ENCODE measurements around the gene DOK6.

Gene DOK6

GRCh38 chr18:69408522-69408921, 7.8 kb downstream of the DOK6 start:
- no peak for TF ChIP-seq REST (IDR thresholded peaks at IDR 0.05; ENCODE audit: insufficient read depth in 1 of 2, low read depth in 2 of 2, low read length in 2 of 2)

- no peak for TF ChIP-seq TAF1 (IDR thresholded peaks at IDR 0.05; ENCODE audit: borderline replicate concordance, insufficient read depth, low read length)
- no peak for TF ChIP-seq SIN3A (IDR thresholded peaks at IDR 0.05; ENCODE audit: borderline replicate concordance, insufficient read depth, low read length)
- no peak for TF ChIP-seq POLR2AphosphoS5 (IDR thresholded peaks at IDR 0.05; ENCODE audit: low read depth, low read length)
- TF ChIP-seq REST (IDR thresholded peaks at IDR 0.05; ENCODE audit: insufficient read depth in 1 of 2, low read depth in 2 of 2, low read length in 2 of 2): no peak
Observed at GRCh38 chr18:69411199-69411598, 10.5 kb downstream of the DOK6 start.

- TF ChIP-seq FOXP2 (optimal IDR thresholded peaks at IDR 0.05; ENCODE audit: borderline replicate concordance, extremely low read depth, extremely low read length, insufficient read depth) (no peak), REST (IDR thresholded peaks at IDR 0.05; ENCODE audit: insufficient read depth in 1 of 2, low read depth in 2 of 2, low read length in 2 of 2) (no peak), SIN3A (IDR thresholded peaks at IDR 0.05; ENCODE audit: borderline replicate concordance, insufficient read depth, low read length) (no peak), TAF1 (IDR thresholded peaks at IDR 0.05; ENCODE audit: borderline replicate concordance, insufficient read depth, low read length) (no peak), POLR2AphosphoS5 (IDR thresholded peaks at IDR 0.05; ENCODE audit: low read depth, low read length) (no peak)
Observed at GRCh38 chr18:69414184-69414583, 13.5 kb downstream of the DOK6 start.

GRCh38 chr18:69432847-69433246, 32.2 kb downstream of the DOK6 start:
- TF ChIP-seq POLR2AphosphoS5 (IDR thresholded peaks at IDR 0.05; ENCODE audit: low read depth, low read length): no peak
- TF ChIP-seq TAF1 (IDR thresholded peaks at IDR 0.05; ENCODE audit: borderline replicate concordance, insufficient read depth, low read length): no peak
- no peak for TF ChIP-seq SIN3A (IDR thresholded peaks at IDR 0.05; ENCODE audit: borderline replicate concordance, insufficient read depth, low read length)
- no peak for TF ChIP-seq REST (IDR thresholded peaks at IDR 0.05; ENCODE audit: insufficient read depth in 1 of 2, low read depth in 2 of 2, low read length in 2 of 2)
- no peak for TF ChIP-seq FOXP2 (optimal IDR thresholded peaks at IDR 0.05; ENCODE audit: borderline replicate concordance, extremely low read depth, extremely low read length, insufficient read depth)

- TF ChIP-seq POLR2AphosphoS5 (IDR thresholded peaks at IDR 0.05; ENCODE audit: low read depth, low read length) (no peak), TAF1 (IDR thresholded peaks at IDR 0.05; ENCODE audit: borderline replicate concordance, insufficient read depth, low read length) (no peak), SIN3A (IDR thresholded peaks at IDR 0.05; ENCODE audit: borderline replicate concordance, insufficient read depth, low read length) (no peak), FOXP2 (optimal IDR thresholded peaks at IDR 0.05; ENCODE audit: borderline replicate concordance, extremely low read depth, extremely low read length, insufficient read depth) (no peak), REST (IDR thresholded peaks at IDR 0.05; ENCODE audit: insufficient read depth in 1 of 2, low read depth in 2 of 2, low read length in 2 of 2) (no peak)
Observed at GRCh38 chr18:69435000-69435399, 34.3 kb downstream of the DOK6 start.

Data from PFSK-1 (cell line).